Neural crest cell (in vitro differentiated cells): ENCODE results near the gene FLNA. TPM values are rescaled to one million over a fixed set of nuclear protein-coding genes. Genes with fewer than 3 reads are reported as not detected.

Experiments
- DNase-seq: peaks from one replicate; pipeline ENCODE4 v3.0.0; 2021; ENCODE audit warnings: low read depth, mixed read lengths, low spot score
- H3K27ac Mint-ChIP-seq: one replicate; pipeline ENCODE4 v1.8.0; 2021; ENCODE audit warnings: mild to moderate bottlenecking, mixed read lengths; ENCODE audit not compliant: unreplicated experiment
- H3K27me3 Mint-ChIP-seq: 2 replicates; pipeline ENCODE4 v1.8.0; 2021; ENCODE audit warnings: low read depth, mild to moderate bottlenecking, mixed read lengths
- H3K36me3 Mint-ChIP-seq: 2 replicates; pipeline ENCODE4 v1.8.0; 2021; ENCODE audit warnings: low read depth, mild to moderate bottlenecking, mixed read lengths
- H3K4me1 Mint-ChIP-seq: 2 replicates; pipeline ENCODE4 v1.8.0; 2021; ENCODE audit warnings: mixed read lengths
- H3K4me3 Mint-ChIP-seq: one replicate; pipeline ENCODE4 v1.8.0; 2021; ENCODE audit warnings: mild to moderate bottlenecking, mixed read lengths
- H3K9me3 Mint-ChIP-seq: 2 replicates; pipeline ENCODE4 v1.8.0; 2021; ENCODE audit warnings: mixed read lengths
- total RNA-seq: library from RNA; stranded (reverse); gene quantifications from 2 replicates; pipeline ENCODE4 v1.2.1, GENCODE V29; 2021
- TF ChIP-seq, protein P1 (sequence below): fragments of 200-600 bp; sonication (generic); conservative IDR thresholded peaks from 2 replicates; pipeline ENCODE4 v1.5.0; 2021; ENCODE audit warnings: antibody characterized with exemption, mild to moderate bottlenecking

FLNA gene
- total RNA-seq, 1 donor from 2014 or later = 809 TPM

GRCh38 chrX:154321594-154321993 is 52.8 kb downstream of the FLNA start:
- TF ChIP-seq, protein P1, sequence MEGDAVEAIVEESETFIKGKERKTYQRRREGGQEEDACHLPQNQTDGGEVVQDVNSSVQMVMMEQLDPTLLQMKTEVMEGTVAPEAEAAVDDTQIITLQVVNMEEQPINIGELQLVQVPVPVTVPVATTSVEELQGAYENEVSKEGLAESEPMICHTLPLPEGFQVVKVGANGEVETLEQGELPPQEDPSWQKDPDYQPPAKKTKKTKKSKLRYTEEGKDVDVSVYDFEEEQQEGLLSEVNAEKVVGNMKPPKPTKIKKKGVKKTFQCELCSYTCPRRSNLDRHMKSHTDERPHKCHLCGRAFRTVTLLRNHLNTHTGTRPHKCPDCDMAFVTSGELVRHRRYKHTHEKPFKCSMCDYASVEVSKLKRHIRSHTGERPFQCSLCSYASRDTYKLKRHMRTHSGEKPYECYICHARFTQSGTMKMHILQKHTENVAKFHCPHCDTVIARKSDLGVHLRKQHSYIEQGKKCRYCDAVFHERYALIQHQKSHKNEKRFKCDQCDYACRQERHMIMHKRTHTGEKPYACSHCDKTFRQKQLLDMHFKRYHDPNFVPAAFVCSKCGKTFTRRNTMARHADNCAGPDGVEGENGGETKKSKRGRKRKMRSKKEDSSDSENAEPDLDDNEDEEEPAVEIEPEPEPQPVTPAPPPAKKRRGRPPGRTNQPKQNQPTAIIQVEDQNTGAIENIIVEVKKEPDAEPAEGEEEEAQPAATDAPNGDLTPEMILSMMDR = no peak
- DNase-seq = no peak
- Mint-ChIP-seq H3K9me3 (no peaks in the 10 kb centered on the region), H3K36me3 (no peaks in the 10 kb centered on the region), H3K4me3 (no peak overlapping the region), H3K27me3 (peaks cover 2% of the 10 kb centered on the region), H3K4me1 (peaks cover 11% of the 10 kb centered on the region), H3K27ac (no peak overlapping the region)

GRCh38 chrX:154321152-154321551 is 53.3 kb downstream of the FLNA start:
- TF ChIP-seq, protein P1 = no peak
- no peak overlapping the region for H3K4me3 Mint-ChIP-seq
- no peak for DNase-seq
- H3K27ac Mint-ChIP-seq = no peak overlapping the region
- H3K27me3 Mint-ChIP-seq = peaks cover 2% of the 10 kb centered on the region
- peaks cover 11% of the 10 kb centered on the region for H3K4me1 Mint-ChIP-seq
- H3K36me3 Mint-ChIP-seq = no peaks in the 10 kb centered on the region
- no peaks in the 10 kb centered on the region for H3K9me3 Mint-ChIP-seq

DNA sequence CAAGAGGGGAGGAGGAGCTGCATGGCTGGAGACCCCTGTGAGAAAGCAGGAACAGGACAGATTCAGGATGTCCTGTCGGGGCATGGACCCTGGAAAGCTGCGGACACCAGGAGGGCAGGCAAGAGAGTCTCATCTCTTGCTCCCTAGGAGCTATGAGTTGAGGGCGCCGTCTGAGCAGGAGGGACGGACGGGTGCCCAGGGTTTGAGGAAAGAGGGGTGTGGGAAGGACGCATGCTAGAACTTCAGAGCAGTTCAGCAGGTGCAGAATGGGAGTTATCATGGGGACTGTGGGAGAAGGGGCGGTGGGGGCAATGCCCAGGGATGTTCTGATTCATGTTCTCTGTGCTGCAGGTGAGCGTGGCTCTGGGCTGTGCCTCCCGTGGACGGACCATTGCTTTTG is 54.0 kb downstream of the FLNA start:
- Mint-ChIP-seq H3K4me3 (no peak overlapping the region), H3K4me1 (peaks cover 8% of the 10 kb centered on the region), H3K27ac (no peak overlapping the region), H3K36me3 (no peaks in the 10 kb centered on the region), H3K27me3 (peaks cover 2% of the 10 kb centered on the region), H3K9me3 (no peaks in the 10 kb centered on the region)
- no peak for DNase-seq
- TF ChIP-seq, protein P1 = no peak

GRCh38 chrX:154317391-154317995 is 56.9 kb downstream of the FLNA start:
- Mint-ChIP-seq H3K27me3 (peaks cover 2% of the 10 kb centered on the region), H3K27ac (no peak overlapping the region), H3K4me3 (no peak overlapping the region)

DNA sequence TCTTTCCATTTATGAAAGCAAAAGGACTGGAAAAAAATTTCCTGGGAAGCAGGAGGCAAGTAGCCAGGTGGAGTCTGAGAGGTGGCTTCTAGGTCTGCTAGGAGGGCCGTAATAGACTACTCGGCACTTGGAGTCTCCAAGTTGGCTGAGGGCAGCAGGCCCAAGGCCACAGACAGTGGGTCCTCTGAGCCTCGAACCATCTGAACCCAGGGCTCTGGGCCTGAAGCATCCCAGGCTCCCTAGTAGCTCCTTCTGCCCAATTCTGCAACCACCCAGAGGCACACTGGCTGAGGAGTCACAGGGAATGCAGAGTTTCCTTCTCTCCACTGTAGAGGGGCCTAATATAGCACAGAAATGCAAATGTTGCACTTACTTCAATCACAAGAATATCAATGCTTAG is 59.0 kb downstream of the FLNA start:
- H3K9me3 Mint-ChIP-seq = no peaks in the 10 kb centered on the region
- TF ChIP-seq, protein P1 = no peak
- peaks cover 1% of the 10 kb centered on the region for H3K27me3 Mint-ChIP-seq
- no peak overlapping the region for H3K27ac Mint-ChIP-seq
- no peak for DNase-seq
- peaks cover 14% of the 10 kb centered on the region for H3K4me1 Mint-ChIP-seq
- no peaks in the 10 kb centered on the region for H3K36me3 Mint-ChIP-seq
- no peak overlapping the region for H3K4me3 Mint-ChIP-seq

More at GRCh38 chrX:154317391-154317995, 56.9 kb downstream of the FLNA start:
- Mint-ChIP-seq H3K36me3 (no peaks in the 10 kb centered on the region), H3K9me3 (no peaks in the 10 kb centered on the region), H3K4me1 (peaks cover 14% of the 10 kb centered on the region)
- peak; percentile 29 for DNase-seq
- TF ChIP-seq, protein P1 = peak; percentile 51
